Measurements from ENCODE around the gene IQGAP3. TPM values are rescaled to one million over a fixed set of nuclear protein-coding genes. Genes with fewer than 3 reads are reported as not detected.

IQGAP3 gene
- total and polyA plus RNA-seq, 7 donors, result 0.55 to 11.2 (median 0.76) TPM; not detected in 1

DNA sequence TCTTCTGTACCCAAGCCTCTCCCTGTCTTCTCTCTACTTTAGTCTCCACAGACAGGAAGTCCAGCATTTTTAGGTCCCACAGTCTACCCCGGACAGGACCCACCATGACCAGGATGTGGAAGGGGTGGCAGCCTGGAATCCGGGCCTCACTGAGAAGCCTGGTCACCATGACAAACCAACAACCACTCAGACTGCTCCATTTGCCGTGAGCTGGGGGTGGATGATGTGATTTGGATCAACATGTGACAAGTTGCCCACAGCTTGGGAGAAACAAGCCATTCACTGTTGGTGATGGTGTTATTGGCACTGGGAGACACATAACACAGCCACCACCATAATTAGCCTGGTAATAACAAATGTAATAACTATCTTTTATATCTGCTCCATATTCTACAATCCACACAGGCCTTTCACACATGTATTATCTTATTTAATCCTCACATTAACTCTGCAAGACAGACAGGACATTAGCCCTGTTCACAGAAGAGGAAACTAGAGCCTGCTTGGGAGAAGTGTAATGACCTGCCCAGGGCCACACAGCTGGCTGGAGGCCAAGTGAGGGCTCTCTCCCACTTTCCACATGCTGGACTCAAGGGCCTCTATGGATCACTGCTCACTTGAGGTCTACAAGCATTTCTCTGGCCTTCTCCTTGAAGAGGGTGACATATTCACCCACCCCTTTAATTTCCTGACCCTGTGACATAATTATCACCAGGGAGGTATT is 94.7 kb downstream of the IQGAP3 start:
- no peaks in the 10 kb centered on the region for H3K27me3 ChIP-seq
- H3K4me1 ChIP-seq, result peaks cover 0 to 83% (median 77%) of the 10 kb centered on the region in 4 donors
- H3K9me3 ChIP-seq, result no peaks in the 10 kb centered on the region
- H3K36me3 ChIP-seq, result peaks cover 64 to 97% (median 73%) of the 10 kb centered on the region in 4 donors
- peak; percentile 57 for DNase-seq
- 85 to 90% methylated on average over 3 of the region's 3 CpGs for WGBS, 2 donors
- TF ChIP-seq POLR2A (IDR thresholded peaks at IDR 0.05) (no peak), EP300 (IDR thresholded peaks at IDR 0.05) (no peak), POLR2AphosphoS5 (IDR thresholded peaks at IDR 0.05) (no peak)
- intact Hi-C loops (cut with DNase I), result loop anchor here (2.0 to 5.0 kb wide), 2 partner anchors 23 to 35 kb away; partner anchors contain the start of gene MEF2D
- no peak overlapping the region for H3K4me3 ChIP-seq
- H3K27ac ChIP-seq, result peak overlapping the region; percentile 89 to 98 (median 90)

DNA sequence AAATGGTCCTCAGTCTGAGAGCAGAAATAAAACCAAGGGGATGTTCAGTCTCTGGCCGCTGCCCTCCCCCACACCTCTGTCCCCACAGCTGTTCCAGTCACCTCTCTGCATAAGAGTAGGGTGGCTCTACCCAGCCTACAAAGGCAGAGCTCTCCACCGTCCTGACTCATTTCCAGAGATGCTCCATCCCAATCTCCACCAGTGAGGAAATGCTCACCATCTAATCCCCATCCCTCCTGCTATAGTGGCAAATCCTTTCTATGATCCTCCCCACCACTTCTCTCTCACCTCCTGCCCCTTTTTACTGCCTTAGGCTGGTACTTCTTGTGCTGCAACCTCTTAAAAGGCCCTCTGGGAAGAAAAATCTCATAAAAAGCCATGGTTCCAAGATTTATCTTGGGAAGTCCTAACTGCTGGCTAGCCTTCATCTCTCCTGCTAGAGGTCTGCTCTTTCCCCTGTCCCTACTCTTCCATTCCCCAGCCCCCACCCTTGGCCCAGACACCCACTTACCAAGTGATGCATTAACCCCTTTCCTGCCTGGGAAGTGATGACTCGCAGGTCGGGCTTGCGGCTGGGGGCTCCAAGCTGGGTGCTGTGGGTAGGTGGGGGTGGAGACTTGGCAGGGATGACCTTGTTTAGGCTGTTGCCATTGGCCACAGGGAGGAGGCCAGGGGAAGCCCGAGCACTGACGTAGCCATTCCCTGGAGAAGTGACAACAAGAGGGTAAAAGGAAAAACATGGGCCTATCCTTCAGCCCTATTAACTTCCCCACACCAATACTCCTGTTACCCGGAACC is 95.7 kb downstream of the IQGAP3 start:
- peaks cover 55 to 97% (median 73%) of the 10 kb centered on the region in 4 donors for H3K36me3 ChIP-seq

GRCh38 chr1:156475568-156476500 is 96.5 kb downstream of the IQGAP3 start:
- intact Hi-C loops (cut with DNase I), result loop anchor here (1.0 to 5.0 kb wide), 3 partner anchors 18 to 36 kb away; partner anchors contain the start of gene MEF2D
- Histone ChIP-seq H3K27me3 (no peaks in the 10 kb centered on the region), H3K4me1 (peaks cover 0 to 83% (median 77%) of the 10 kb centered on the region in 4 donors), H3K9me3 (no peaks in the 10 kb centered on the region), H3K27ac (peak overlapping the region; percentile 89 to 98 (median 90)), H3K4me3 (peak overlapping the region in 1 of 4 donors; percentile 5), H3K36me3 (peaks cover 46 to 97% (median 67%) of the 10 kb centered on the region in 4 donors)
- DNase-seq, result peak; percentile 99
- no peak for TF ChIP-seq POLR2A (IDR thresholded peaks at IDR 0.05)
- TF ChIP-seq EP300 (IDR thresholded peaks at IDR 0.05), result peak; percentile 78 to 99 (median 92)
- peak; percentile 88 to 98 (median 91) for TF ChIP-seq POLR2AphosphoS5 (IDR thresholded peaks at IDR 0.05)
- TF ChIP-seq, protein P1, sequence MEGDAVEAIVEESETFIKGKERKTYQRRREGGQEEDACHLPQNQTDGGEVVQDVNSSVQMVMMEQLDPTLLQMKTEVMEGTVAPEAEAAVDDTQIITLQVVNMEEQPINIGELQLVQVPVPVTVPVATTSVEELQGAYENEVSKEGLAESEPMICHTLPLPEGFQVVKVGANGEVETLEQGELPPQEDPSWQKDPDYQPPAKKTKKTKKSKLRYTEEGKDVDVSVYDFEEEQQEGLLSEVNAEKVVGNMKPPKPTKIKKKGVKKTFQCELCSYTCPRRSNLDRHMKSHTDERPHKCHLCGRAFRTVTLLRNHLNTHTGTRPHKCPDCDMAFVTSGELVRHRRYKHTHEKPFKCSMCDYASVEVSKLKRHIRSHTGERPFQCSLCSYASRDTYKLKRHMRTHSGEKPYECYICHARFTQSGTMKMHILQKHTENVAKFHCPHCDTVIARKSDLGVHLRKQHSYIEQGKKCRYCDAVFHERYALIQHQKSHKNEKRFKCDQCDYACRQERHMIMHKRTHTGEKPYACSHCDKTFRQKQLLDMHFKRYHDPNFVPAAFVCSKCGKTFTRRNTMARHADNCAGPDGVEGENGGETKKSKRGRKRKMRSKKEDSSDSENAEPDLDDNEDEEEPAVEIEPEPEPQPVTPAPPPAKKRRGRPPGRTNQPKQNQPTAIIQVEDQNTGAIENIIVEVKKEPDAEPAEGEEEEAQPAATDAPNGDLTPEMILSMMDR (IDR thresholded peaks at IDR 0.05), result no peak
- 77 to 79% methylated on average over 25 of the region's 25 CpGs for WGBS, 2 donors

More for the DNA sequence above, 95.7 kb downstream of the IQGAP3 start:
- DNase-seq, result peak; percentile 88
- Histone ChIP-seq H3K27me3 (no peaks in the 10 kb centered on the region), H3K4me3 (peak overlapping the region in 1 of 4 donors; percentile 5), H3K4me1 (peaks cover 0 to 83% (median 78%) of the 10 kb centered on the region in 4 donors), H3K9me3 (no peaks in the 10 kb centered on the region), H3K27ac (peak overlapping the region; percentile 89 to 98 (median 90))
- 66 to 74% methylated on average over 8 of the region's 8 CpGs for WGBS, 2 donors
- intact Hi-C loops (cut with DNase I), result loop anchor here (2.0 to 5.0 kb wide), 2 partner anchors 24 to 36 kb away; partner anchors contain the start of gene MEF2D
- TF ChIP-seq POLR2A (IDR thresholded peaks at IDR 0.05) (no peak), EP300 (IDR thresholded peaks at IDR 0.05) (peak in 2 of 4 donors; percentile 27 to 77), POLR2AphosphoS5 (IDR thresholded peaks at IDR 0.05) (peak in 1 of 4 donors; percentile 18)
- TF ChIP-seq, protein P1 (IDR thresholded peaks at IDR 0.05), result no peak

Small RNA genes lying within 50 kb of the gene (small RNA-seq; reads per million reads assigned to genes)
- 0 reads per million in 3 donors for gene RF00019

Other genes starting within 250 kb of the IQGAP3 start
- gene CCT3, start 234.3 kb downstream of the IQGAP3 start, total RNA-seq, result 100 to 1,000 TPM; 155 to 253 (median 197) TPM
- gene CCT3, start 234.3 kb downstream of the IQGAP3 start, polyA plus RNA-seq, result 100 to 1,000 TPM in 2 of 3 donors, 10 to 100 TPM in 1; 94.3 to 155 (median 123) TPM
- gene TSACC, start 234.0 kb downstream of the IQGAP3 start, total RNA-seq, result 1 to 10 TPM in 1 of 4 donors, not detected in 3; 1.1 TPM
- under 1 TPM in 1 of 3 donors, not detected in 2; 0.48 TPM for gene TSACC, start 234.0 kb downstream of the IQGAP3 start, polyA plus RNA-seq
- gene RHBG, start 203.4 kb downstream of the IQGAP3 start, total RNA-seq, result not detected
- gene RHBG, start 203.4 kb downstream of the IQGAP3 start, polyA plus RNA-seq, result not detected
- 10 to 100 TPM; 39.8 to 61.6 (median 53.2) TPM for gene MEF2D, start 71.8 kb downstream of the IQGAP3 start, total RNA-seq
- 10 to 100 TPM; 13.2 to 31.2 (median 22.9) TPM for gene MEF2D, start 71.8 kb downstream of the IQGAP3 start, polyA plus RNA-seq
- gene TTC24, start 7.2 kb upstream of the IQGAP3 start, total RNA-seq, result not detected
- 1 to 10 TPM in 1 of 3 donors, not detected in 2; 2.6 TPM for gene TTC24, start 7.2 kb upstream of the IQGAP3 start, polyA plus RNA-seq
- gene NAXE, start 19.2 kb upstream of the IQGAP3 start, total RNA-seq, result 100 to 1,000 TPM in 1 of 4 donors, 10 to 100 TPM in 3; 59.3 to 113 (median 67.2) TPM
- 10 to 100 TPM; 80.8 to 91.6 (median 84.1) TPM for gene NAXE, start 19.2 kb upstream of the IQGAP3 start, polyA plus RNA-seq
- gene GPATCH4, start 28.9 kb upstream of the IQGAP3 start, total RNA-seq, result 10 to 100 TPM; 12.2 to 22.9 (median 17.3) TPM
- 10 to 100 TPM; 10.2 to 32.9 (median 18.0) TPM for gene GPATCH4, start 28.9 kb upstream of the IQGAP3 start, polyA plus RNA-seq
- 1 to 10 TPM in 1 of 4 donors, under 1 TPM in 1, not detected in 2; 0.71 to 1.2 TPM for gene HAPLN2, start 46.9 kb upstream of the IQGAP3 start, total RNA-seq
- under 1 TPM in 1 of 3 donors, not detected in 2; 0.10 TPM for gene HAPLN2, start 46.9 kb upstream of the IQGAP3 start, polyA plus RNA-seq
- 1 to 10 TPM in 3 of 4 donors, not detected in 1; 2.0 to 2.9 (median 2.3) TPM for gene BCAN, start 69.6 kb upstream of the IQGAP3 start, total RNA-seq
- gene BCAN, start 69.6 kb upstream of the IQGAP3 start, polyA plus RNA-seq, result under 1 TPM in 1 of 3 donors, not detected in 2; 0.12 TPM
- gene NES, start 104.8 kb upstream of the IQGAP3 start, total RNA-seq, result 10 to 100 TPM in 2 of 4 donors, 1 to 10 TPM in 2; 7.1 to 21.0 (median 10.4) TPM
- 1 to 10 TPM in 2 of 3 donors, under 1 TPM in 1; 0.60 to 6.9 (median 1.8) TPM for gene NES, start 104.8 kb upstream of the IQGAP3 start, polyA plus RNA-seq
- gene CRABP2, start 133.0 kb upstream of the IQGAP3 start, total RNA-seq, result 1 to 10 TPM; 3.1 to 7.8 (median 5.4) TPM
- gene CRABP2, start 133.0 kb upstream of the IQGAP3 start, polyA plus RNA-seq, result 1 to 10 TPM in 1 of 3 donors, not detected in 2; 4.9 TPM
- gene METTL25B, start 155.9 kb upstream of the IQGAP3 start, total RNA-seq, result 10 to 100 TPM; 11.8 to 21.6 (median 13.7) TPM
- gene METTL25B, start 155.9 kb upstream of the IQGAP3 start, polyA plus RNA-seq, result 10 to 100 TPM; 19.0 to 33.1 (median 22.8) TPM
- 10 to 100 TPM; 13.6 to 17.6 (median 16.7) TPM for gene ISG20L2, start 156.2 kb upstream of the IQGAP3 start, total RNA-seq
- 10 to 100 TPM; 12.0 to 23.4 (median 17.1) TPM for gene ISG20L2, start 156.2 kb upstream of the IQGAP3 start, polyA plus RNA-seq
- 10 to 100 TPM; 53.0 to 68.5 (median 59.7) TPM for gene MRPL24, start 168.5 kb upstream of the IQGAP3 start, total RNA-seq
- gene MRPL24, start 168.5 kb upstream of the IQGAP3 start, polyA plus RNA-seq, result 10 to 100 TPM; 72.7 to 81.1 (median 81.0) TPM
- 100 to 1,000 TPM; 108 to 128 (median 116) TPM for gene HDGF, start 179.1 kb upstream of the IQGAP3 start, total RNA-seq
- gene HDGF, start 179.1 kb upstream of the IQGAP3 start, polyA plus RNA-seq, result 100 to 1,000 TPM; 156 to 297 (median 202) TPM
- gene PRCC, start 195.0 kb upstream of the IQGAP3 start, total RNA-seq, result 10 to 100 TPM; 27.5 to 34.1 (median 32.4) TPM
- 10 to 100 TPM; 42.0 to 49.7 (median 48.3) TPM for gene PRCC, start 195.0 kb upstream of the IQGAP3 start, polyA plus RNA-seq
- 1 to 10 TPM; 1.5 to 8.2 (median 4.3) TPM for gene SH2D2A, start 244.3 kb upstream of the IQGAP3 start, total RNA-seq
- gene SH2D2A, start 244.3 kb upstream of the IQGAP3 start, polyA plus RNA-seq, result 1 to 10 TPM in 2 of 3 donors, under 1 TPM in 1; 0.69 to 7.9 (median 1.2) TPM

All from sigmoid colon (tissue), 7 donors.